HG02610 (cell line): ENCODE measurements around the gene SH2D1B.
"Not testable (repeated sequence)": the region's sequence is repeated elsewhere in the genome, so short reads cannot be mapped to it uniquely, and the experiment has no call there.

ENCODE experiments used
- ATAC-seq: cut with Tn5 transposase; IDR thresholded peaks from one replicate; pipeline ENCODE4 v1.9.1; 2021; ENCODE audit warnings: mild to moderate bottlenecking, moderate library complexity; ENCODE audit not compliant: unreplicated experiment

SH2D1B gene, protein sequence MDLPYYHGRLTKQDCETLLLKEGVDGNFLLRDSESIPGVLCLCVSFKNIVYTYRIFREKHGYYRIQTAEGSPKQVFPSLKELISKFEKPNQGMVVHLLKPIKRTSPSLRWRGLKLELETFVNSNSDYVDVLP

GRCh38 chr1:162412002-162412401 is at the start of gene SH2D1B:
Gene SH2D1B (minus strand): TSS chr1:162412136. CDS start chr1:162412016, 120 bp downstream.
- no peak for ATAC-seq

DNA sequence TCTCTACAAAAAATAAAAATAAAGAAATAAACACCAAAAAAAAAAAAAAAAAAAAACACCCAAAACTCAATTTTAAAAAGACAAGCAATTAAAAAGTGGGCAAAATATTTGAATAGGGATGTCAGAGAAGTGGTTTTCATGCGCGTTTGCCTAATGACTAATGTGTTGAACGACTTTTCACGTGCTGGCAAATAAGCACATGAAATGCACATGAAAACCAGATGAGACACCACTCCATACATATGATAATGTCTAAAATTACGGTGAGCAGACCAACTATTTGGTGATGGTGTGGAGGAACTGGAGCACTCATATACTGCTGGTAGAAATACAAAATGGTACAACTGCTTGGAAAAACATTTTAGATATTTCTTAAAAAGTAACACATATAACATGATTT is 46.3 kb upstream of the SH2D1B start:
- no peak for ATAC-seq

- ATAC-seq = no peak
Measured at GRCh38 chr1:162456323-162456722, 44.4 kb upstream of the SH2D1B start.

GRCh38 chr1:162454361-162454760 is 42.4 kb upstream of the SH2D1B start:
- not testable (repeated sequence) for ATAC-seq

DNA sequence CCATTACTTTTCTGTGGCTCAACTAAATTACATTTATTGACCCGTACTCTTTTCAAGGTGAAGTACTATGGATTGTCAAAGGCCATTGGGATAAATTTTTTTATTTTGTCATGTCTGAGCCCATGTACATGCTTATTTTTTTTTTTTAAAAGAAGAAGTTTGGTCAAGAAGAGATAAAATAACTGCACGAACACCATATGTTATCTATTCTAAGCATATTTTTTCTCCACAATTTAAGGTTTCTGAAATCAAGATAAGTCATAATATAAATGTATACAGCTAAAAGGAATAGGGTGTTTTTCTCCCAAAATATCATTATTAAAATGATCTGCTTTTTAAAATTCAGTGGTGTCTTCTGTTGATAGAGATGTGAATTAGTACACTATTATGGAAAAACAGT is 35.0 kb upstream of the SH2D1B start:
- no peak for ATAC-seq

DNA sequence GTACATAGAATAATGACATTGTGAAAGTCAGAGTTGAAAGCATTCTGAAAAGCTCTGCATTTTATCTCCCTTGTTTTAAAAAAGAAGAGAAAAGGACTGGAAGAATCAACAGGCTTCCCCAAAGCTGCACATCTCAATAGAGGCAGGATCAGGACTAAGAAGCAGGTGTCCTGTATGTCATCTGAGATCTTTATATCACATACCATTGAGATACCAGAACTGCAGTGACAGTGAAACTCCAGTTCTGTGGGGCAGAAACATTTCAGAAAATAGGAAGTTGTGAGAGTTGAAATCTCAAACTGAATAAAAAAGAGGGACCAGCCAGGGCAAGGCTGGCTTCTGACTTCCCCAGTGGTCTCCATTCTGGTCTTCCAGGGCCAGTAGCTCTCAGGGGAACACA is 33.0 kb upstream of the SH2D1B start:
- ATAC-seq = no peak

GRCh38 chr1:162432977-162433713 is 21.2 kb upstream of the SH2D1B start:
- ATAC-seq = not testable (repeated sequence)

- no peak for ATAC-seq
Measured at GRCh38 chr1:162430583-162430982, 18.6 kb upstream of the SH2D1B start.

- no peak for ATAC-seq
Measured at GRCh38 chr1:162422662-162423375, 10.9 kb upstream of the SH2D1B start.

GRCh38 chr1:162421258-162422164 is 9.6 kb upstream of the SH2D1B start:
- ATAC-seq = no peak

- no peak for ATAC-seq
Measured at GRCh38 chr1:162420120-162420519, 8.2 kb upstream of the SH2D1B start.

DNA sequence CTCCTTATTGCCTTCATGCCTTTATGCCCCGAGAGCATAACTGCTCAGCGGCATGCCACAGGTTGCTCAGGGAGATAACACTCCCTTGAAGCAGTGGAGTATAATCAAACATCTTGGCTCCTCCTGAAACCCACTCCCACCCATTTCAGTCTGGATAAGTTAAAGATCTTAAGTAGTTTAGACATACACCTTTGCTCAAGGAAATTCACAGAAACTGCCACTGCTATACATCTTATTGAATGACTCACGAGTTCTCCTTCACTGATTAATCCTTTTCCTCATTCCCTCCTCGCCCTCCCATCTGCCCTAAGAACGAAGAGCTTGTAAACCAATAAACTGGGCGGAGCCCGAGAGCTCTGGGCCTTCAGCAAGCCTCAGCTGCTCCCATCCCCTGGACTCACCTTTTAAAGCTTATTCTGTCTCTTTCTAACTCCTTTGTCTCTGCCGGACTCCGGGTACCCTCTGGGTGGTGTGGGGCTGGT is 7.6 kb upstream of the SH2D1B start:
- not testable (repeated sequence) for ATAC-seq

- not testable (repeated sequence) for ATAC-seq
Measured at GRCh38 chr1:162418584-162418983, 6.6 kb upstream of the SH2D1B start.

DNA sequence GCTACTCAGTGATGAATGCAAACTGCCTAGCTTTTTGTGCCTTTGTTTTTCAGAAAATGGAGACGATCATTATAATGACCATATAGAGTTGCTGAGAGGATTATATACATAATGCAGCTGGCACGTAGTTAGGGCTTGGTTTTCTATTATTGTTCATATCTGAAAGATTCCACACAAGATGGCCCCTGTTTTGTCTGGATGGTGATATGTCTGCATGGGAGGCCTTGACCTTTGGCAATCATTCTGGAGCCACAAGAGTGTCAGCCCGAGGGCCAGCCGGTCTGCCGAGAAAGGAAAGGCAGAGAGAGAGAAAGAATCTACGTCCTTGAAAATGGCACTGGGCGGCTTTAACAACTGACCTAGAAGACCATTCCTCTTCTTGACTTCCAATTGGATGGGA is 5.7 kb upstream of the SH2D1B start:
- no peak for ATAC-seq

GRCh38 chr1:162416909-162417308 is 5.0 kb upstream of the SH2D1B start:
- ATAC-seq = no peak

DNA sequence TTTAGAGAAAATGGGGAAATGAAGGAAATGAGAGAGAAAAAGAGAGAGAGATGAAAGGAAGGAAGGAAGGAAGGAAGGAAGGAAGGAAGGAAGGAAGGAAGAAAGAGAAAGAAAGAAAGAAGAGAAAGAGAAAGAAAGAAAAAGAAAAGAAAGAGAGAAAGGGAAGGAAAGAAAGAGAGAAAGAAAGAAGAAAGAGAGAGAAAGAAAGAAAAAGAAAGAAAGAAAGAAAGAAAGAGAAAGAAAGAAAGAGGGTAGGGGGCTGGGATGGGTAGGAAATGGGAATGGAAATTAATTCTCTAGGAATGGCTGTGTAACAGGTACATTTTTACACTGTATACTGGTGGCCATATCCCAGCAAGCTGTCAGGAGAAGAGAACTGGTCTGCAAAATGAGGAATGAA is 4.3 kb upstream of the SH2D1B start:
- ATAC-seq = no peak

- no peak for ATAC-seq
Measured at GRCh38 chr1:162407539-162407938, 4.4 kb downstream of the SH2D1B start.

DNA sequence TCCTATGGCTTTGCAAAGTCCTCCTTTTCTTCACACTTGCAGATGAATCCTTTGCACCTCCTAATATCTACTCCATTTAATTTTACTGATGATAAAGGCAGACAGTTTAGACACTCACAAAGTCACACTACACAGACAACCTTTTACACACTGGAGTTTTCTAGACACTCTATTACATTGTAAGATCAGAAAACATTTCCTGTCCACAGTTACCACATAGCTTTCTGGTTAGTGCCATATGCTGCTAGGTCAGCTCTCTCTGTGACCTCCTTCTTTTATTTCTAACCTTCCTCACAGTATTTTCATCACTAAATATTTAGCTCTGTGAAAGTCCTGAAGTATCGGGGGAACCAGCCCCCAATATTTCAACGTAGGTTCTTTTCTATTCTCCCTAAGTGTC is 5.1 kb downstream of the SH2D1B start:
- no peak for ATAC-seq

- no peak for ATAC-seq
Measured at GRCh38 chr1:162405800-162406199, 6.1 kb downstream of the SH2D1B start.

DNA sequence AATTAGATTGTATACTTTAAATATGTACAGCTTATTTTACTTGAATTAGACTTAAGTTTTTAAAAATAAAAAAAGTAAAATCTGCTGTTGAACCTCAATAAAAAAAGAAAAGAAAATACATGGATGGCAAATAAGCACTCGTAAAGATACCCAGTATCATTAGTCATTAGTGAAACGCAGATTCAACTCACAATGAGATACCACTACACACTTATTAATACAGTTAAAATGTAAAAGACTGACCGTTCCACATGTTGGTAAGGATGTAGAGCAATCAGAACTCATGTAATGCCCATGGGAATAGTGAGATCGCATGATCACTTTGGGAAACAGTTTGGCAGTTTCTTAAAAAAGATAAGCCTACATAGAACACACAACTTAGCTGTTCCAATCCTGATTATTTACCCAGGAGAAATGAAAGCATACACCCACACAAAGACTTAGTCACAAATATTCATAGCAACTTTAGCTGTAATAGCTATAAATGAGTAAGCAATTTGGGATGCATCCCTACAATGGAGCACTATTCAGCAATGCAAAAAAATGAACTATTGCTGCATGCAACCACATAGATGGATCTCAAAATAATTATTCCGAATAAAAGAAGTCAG is 7.3 kb downstream of the SH2D1B start:
- ATAC-seq = no peak
